Thyroid gland (tissue), 4 donors: Measurements from ENCODE around the gene SNORC.

Source experiments
- CTCF ChIP-seq, 6 experiments: fragments of 200-600 bp in 3 of 6; fragments of 450-650 bp in 3 of 6; sonication (generic) in 3 of 6; IDR thresholded peaks; one replicate each; pipeline ENCODE4 v1.5.1; 2016 to 2019; ENCODE audit warnings: antibody characterized with exemption in 6 of 6, mild to moderate bottlenecking in 2 of 6, inconsistent platforms in 1 of 6, moderate library complexity in 1 of 6
- POLR2A ChIP-seq, 2 donors: fragments of 450-650 bp; IDR thresholded peaks; one replicate each; pipeline ENCODE4 v1.6.1; 2017; ENCODE audit warnings: antibody characterized with exemption in 2 of 2, mild to moderate bottlenecking in 2 of 2, moderate library complexity in 1 of 2

- TF ChIP-seq CTCF (IDR thresholded peaks at IDR 0.05), result no peak
- no peak for TF ChIP-seq POLR2A (IDR thresholded peaks at IDR 0.05)
Measured at GRCh38 chr2:232861353-232861752, 8.7 kb upstream of the SNORC start.
